Thyroid gland (tissue), 4 donors: ENCODE results near the gene DSG4.

Source experiments
- CTCF ChIP-seq, 6 experiments: fragments of 200-600 bp in 3 of 6; fragments of 450-650 bp in 3 of 6; sonication (generic) in 3 of 6; IDR thresholded peaks; one replicate each; pipeline ENCODE4 v1.5.1; 2016 to 2019; ENCODE audit warnings: antibody characterized with exemption in 6 of 6, mild to moderate bottlenecking in 2 of 6, inconsistent platforms in 1 of 6, moderate library complexity in 1 of 6
- POLR2A ChIP-seq, 2 donors: fragments of 450-650 bp; IDR thresholded peaks; one replicate each; pipeline ENCODE4 v1.6.1; 2017; ENCODE audit warnings: antibody characterized with exemption in 2 of 2, mild to moderate bottlenecking in 2 of 2, moderate library complexity in 1 of 2

GRCh38 chr18:31371989-31372388 is 4.6 kb upstream of the DSG4 start:
- TF ChIP-seq CTCF (IDR thresholded peaks at IDR 0.05) (no peak), POLR2A (IDR thresholded peaks at IDR 0.05) (no peak)
